ENCODE measurements around the gene TREML4.

GRCh38 chr6:41179163-41179562, 49.0 kb upstream of the TREML4 start:
- no peak for TF ChIP-seq CTCF (IDR thresholded peaks at IDR 0.05)
- TF ChIP-seq POLR2A (IDR thresholded peaks at IDR 0.05) = no peak
